Hepatocyte (in vitro differentiated cells): ENCODE measurements around the gene TFAP2A.

Source experiments
- CTCF ChIP-seq: fragments of 200-600 bp; sonication (generic); IDR thresholded peaks from 2 replicates; pipeline ENCODE4 v1.5.1; 2016; ENCODE audit warnings: antibody characterized with exemption, mild to moderate bottlenecking; ENCODE audit not compliant: poor library complexity
- EZH2 ChIP-seq: fragments of 200-600 bp; sonication (generic); IDR thresholded peaks from 2 replicates; pipeline ENCODE4 v1.6.1; 2016; ENCODE audit warnings: antibody characterized with exemption, mild to moderate bottlenecking, borderline replicate concordance
- EZH2phosphoT487 ChIP-seq: fragments of 200-600 bp; sonication (generic); IDR thresholded peaks from one replicate; pipeline ENCODE4 v1.6.1; 2018; ENCODE audit warnings: antibody characterized with exemption, mild to moderate bottlenecking, low read depth, moderate library complexity; ENCODE audit not compliant: unreplicated experiment, severe bottlenecking

DNA sequence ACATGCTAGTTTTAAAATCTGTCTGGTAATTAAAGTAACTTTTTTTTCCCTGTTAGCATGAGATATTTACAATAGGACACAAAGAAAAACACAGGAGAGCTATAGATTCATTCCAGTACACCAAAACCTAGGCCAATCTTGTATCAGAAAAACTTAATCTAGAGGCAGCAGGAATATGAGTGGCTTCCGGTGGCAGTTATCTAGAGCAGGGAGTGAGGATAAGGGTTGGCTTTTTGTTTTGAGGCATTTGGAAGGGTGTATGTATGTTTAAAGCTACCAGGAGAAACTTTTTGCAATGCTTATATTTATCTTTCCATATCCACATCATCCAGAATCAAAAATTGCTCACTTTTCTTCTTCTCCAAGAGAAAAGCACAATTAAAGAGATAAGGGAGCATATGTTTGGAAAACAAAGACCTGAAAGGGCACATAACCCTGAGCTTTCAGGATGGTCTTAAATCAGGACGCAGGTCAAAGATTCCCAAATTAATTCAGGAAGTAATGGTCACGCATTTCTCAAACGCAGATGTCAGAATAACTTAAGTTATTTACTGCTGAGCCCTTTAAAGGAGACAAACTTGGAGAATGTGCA lies 13.1 kb downstream of the TFAP2A start:
- TF ChIP-seq EZH2 (no peak), CTCF (no peak), EZH2phosphoT487 (no peak)
